ENCODE results near the gene SELENOK. TPM values are rescaled to one million over a fixed set of nuclear protein-coding genes. Genes with fewer than 3 reads are reported as not detected.

The SELENOK gene
- total and polyA plus RNA-seq, 12 donors, result 90.9 to 243 (median 103) TPM

DNA sequence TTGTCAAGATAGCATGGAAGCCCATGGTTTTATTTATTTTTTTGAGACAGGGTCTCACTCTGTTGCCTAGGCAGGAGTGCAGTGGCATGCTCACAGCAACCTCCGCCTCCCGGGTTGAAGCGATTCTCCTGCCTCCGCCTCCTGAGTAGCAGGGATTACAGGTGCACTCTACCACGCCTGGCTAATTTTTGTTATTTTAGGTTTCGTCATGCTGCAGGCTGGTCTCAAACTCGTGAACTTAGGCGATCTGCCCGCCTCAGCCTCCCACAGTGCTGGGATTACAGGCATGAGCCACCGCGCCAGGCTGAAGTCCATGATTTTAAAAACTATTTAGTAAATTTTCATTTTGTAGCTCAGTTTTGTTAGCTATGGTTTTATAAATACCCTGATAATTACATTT, 7.0 kb downstream of the SELENOK start:
- TF ChIP-seq, protein P1, sequence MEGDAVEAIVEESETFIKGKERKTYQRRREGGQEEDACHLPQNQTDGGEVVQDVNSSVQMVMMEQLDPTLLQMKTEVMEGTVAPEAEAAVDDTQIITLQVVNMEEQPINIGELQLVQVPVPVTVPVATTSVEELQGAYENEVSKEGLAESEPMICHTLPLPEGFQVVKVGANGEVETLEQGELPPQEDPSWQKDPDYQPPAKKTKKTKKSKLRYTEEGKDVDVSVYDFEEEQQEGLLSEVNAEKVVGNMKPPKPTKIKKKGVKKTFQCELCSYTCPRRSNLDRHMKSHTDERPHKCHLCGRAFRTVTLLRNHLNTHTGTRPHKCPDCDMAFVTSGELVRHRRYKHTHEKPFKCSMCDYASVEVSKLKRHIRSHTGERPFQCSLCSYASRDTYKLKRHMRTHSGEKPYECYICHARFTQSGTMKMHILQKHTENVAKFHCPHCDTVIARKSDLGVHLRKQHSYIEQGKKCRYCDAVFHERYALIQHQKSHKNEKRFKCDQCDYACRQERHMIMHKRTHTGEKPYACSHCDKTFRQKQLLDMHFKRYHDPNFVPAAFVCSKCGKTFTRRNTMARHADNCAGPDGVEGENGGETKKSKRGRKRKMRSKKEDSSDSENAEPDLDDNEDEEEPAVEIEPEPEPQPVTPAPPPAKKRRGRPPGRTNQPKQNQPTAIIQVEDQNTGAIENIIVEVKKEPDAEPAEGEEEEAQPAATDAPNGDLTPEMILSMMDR (IDR thresholded peaks at IDR 0.05), result no peak
- Histone ChIP-seq H3K27me3 (no peaks in the 10 kb centered on the region), H3K4me1 (peaks cover 0 to 40% (median 32%) of the 10 kb centered on the region in 9 donors), H3K9me3 (no peaks in the 10 kb centered on the region), H3K4me3 (no peak overlapping the region), H3K36me3 (peaks cover 0 to 59% (median 30%) of the 10 kb centered on the region in 9 donors), H3K27ac (no peak overlapping the region)
- intact Hi-C loops (cut with DNase I), result no loop called here
- 93 to 97% methylated on average over 11 of the region's 11 CpGs for WGBS, 2 donors
- ATAC-seq, result no peak
- DNase-seq, result no peak

DNA sequence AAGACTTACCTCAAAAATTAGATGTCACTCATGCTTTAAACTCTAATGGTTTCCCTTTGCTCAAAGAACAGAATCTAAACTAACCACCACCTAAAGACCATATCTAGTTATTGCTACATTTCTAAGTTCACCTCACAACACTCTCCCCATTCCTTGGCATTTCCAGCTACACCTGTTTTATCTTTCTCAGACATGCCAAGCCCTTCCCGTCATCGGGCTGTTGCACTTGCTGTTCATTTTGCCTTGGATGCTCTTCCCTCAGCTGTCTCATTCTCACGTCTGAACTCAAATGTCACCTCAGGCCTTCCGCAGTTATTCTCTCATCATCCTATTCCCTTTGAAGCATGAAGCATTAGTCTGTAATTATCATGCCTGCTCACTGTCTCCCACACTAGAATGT, 8.7 kb downstream of the SELENOK start:
- Histone ChIP-seq H3K36me3 (peaks cover 0 to 71% (median 44%) of the 10 kb centered on the region in 9 donors), H3K27ac (no peak overlapping the region), H3K27me3 (no peaks in the 10 kb centered on the region), H3K9me3 (no peaks in the 10 kb centered on the region), H3K4me1 (peaks cover 0 to 26% (median 19%) of the 10 kb centered on the region in 9 donors), H3K4me3 (no peak overlapping the region)
- WGBS, 2 donors, result 84 to 88% methylated on average over 4 of the region's 4 CpGs
- TF ChIP-seq, protein P1 (IDR thresholded peaks at IDR 0.05), result no peak
- DNase-seq, result no peak
- intact Hi-C loops (cut with DNase I), result no loop called here
- ATAC-seq, result no peak

DNA sequence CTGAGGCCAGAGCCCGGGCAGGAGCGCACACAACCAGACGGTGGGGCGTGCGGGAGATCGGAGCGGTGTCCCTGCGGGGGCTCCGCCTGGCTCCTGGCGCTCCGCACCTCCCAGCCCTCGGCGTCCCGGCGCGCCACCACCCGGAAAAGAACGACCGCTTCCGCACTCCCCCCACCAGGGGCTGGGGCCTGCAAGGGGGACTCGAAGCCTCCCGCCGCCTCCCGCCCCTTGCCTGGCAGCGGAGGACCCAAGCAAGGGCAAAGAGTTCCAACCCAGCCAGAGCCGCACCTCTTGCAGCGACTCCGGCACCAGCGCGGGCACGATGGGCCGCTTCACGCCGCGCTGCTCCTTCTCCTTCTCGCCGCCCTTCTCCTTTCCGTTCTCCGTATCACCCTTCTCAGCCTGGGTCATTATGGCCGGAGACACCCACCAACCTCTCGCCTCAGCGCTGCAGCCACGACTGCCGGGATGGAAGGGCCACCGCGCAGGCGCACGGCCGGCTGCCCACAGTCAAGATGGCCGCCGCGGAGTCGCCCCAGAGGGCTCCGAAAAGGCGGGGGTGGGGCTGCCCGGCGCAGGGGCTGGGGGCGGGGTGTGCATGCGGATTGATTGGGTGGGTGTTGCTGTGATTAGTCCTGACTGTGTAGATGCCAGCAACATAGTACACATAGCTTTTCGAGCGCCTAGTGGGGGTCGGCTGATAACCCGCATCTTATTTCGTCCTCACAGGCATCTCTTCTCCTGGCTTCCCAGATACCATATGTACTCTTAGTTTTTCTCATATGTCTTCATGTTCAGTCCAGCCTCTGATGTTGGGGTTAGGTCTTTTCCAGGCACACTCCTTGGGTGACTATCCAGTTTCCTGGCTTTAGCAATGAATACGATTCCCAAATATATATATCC, 9.7 kb downstream of the SELENOK start, which contains the start of gene ACTR8:
Gene ACTR8 (minus strand): TSS at position 462 of the 903 bp plus-strand sequence. CDS start 51 bp downstream, at position 411.
- H3K27ac ChIP-seq, result peak within 1 kb of the TSS; percentile 66 to 96 (median 92)
- peaks cover 0 to 71% (median 53%) of the 10 kb centered on the region in 9 donors for H3K36me3 ChIP-seq
- intact Hi-C loops (cut with DNase I), result no loop called here
- H3K9me3 ChIP-seq, result no peaks in the 10 kb centered on the region
- WGBS, 2 donors, result 1% methylated on average over 65 of the region's 65 CpGs
- ATAC-seq (peak; percentile 97 to 99 (median 98)), DNase-seq (peak; percentile 88 to 91)
- peak within 1 kb of the TSS; percentile 58 to 95 (median 87) for H3K4me3 ChIP-seq
- H3K27me3 ChIP-seq, result no peaks in the 10 kb centered on the region
- H3K4me1 ChIP-seq, result peaks cover 0 to 24% (median 19%) of the 10 kb centered on the region in 9 donors
- TF ChIP-seq, protein P1 (IDR thresholded peaks at IDR 0.05), result peak in 6 of 9 donors; percentile 11 to 42 (median 23)

DNA sequence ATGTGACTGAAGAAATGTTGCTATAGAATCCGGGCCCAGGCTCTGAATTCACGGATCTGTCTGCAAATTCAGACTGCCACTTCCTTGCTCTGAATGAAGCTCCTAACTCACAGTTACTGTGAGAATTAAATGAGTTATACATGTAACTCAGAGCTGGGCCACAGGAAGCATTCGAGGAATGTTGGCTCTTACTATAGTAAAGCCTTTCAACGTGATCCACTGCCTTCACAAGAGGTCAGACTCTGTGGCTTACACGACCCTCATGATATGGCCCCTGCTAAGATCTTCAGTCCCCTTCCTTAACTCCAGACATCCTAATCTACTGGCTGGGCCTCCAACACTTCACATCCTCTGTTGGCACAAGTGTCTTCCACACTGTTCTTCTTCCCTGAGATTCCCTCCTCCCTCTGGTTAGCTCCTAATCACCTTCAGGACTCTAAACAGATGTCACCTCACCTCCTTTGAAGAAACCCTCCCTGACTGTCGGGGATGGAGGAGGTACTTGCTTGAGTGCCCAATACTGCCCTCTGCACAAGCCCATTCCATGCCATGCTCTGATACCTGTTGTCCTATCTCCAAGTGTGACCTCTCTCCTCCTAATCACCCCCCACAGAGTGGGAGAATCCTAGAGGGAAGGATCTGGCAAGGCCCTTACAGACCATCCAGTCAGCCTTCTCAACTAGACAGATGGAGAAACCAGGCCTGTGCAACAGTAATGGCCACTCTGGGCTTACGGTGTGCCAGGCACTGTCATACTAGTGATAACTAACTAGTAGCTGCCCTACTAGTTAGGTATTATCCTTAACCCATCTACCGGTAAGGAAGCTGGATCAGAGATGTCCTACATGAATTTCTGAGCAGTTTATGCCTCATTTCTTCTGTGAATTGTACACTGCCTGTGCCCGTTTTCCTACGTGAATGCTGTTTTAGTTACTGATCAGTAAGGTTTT, 11.0 kb downstream of the SELENOK start:
- WGBS, 2 donors, result 42 to 51% methylated on average over 10 of the region's 10 CpGs
- no peaks in the 10 kb centered on the region for H3K9me3 ChIP-seq
- H3K27me3 ChIP-seq, result no peaks in the 10 kb centered on the region
- H3K36me3 ChIP-seq, result peaks cover 0 to 71% (median 55%) of the 10 kb centered on the region in 9 donors
- H3K4me3 ChIP-seq, result peak overlapping the region; percentile 58 to 95 (median 87)
- peak overlapping the region in 8 of 10 donors; percentile 89 to 96 (median 94) for H3K27ac ChIP-seq
- ATAC-seq (no peak), DNase-seq (no peak)
- H3K4me1 ChIP-seq, result peaks cover 0 to 24% (median 19%) of the 10 kb centered on the region in 9 donors
- TF ChIP-seq, protein P1 (IDR thresholded peaks at IDR 0.05), result no peak
- intact Hi-C loops (cut with DNase I), result no loop called here

Measured in heart right ventricle (tissue), 16 donors.